Loucy (cell line): ENCODE measurements around the gene GNL1.
"Not testable (repeated sequence)": the region's sequence is repeated elsewhere in the genome, so short reads cannot be mapped to it uniquely, and the experiment has no call there.

Experiments used
- H2AFZ ChIP-seq: fragments of 200-600 bp; sonication (generic); 2 replicates; pipeline ENCODE4 v1.6.0; 2016; ENCODE audit warnings: antibody characterized with exemption, mild to moderate bottlenecking, low read length, moderate library complexity
- H3F3A ChIP-seq: fragments of 200-600 bp; 2 replicates; pipeline ENCODE4 v1.6.0; 2016; ENCODE audit warnings: antibody characterized with exemption, low read depth, mild to moderate bottlenecking
- H3K27me3 ChIP-seq: fragments of 200-600 bp; sonication (generic); 2 replicates; pipeline ENCODE4 v1.6.1; 2014; ENCODE audit warnings: low read length, mild to moderate bottlenecking; ENCODE audit not compliant: insufficient read depth, poor library complexity, severe bottlenecking
- H3K36me3 ChIP-seq: fragments of 200-600 bp; sonication (generic); 2 replicates; pipeline ENCODE4 v1.6.1; 2016; ENCODE audit warnings: low read length; ENCODE audit not compliant: insufficient read depth
- H3K4me1 ChIP-seq: fragments of 200-600 bp; sonication (generic); 2 replicates; pipeline ENCODE4 v1.5.1; 2014; ENCODE audit warnings: low read length, mild to moderate bottlenecking; ENCODE audit not compliant: insufficient read depth, poor library complexity, severe bottlenecking
- H3K4me2 ChIP-seq: fragments of 200-600 bp; sonication (generic); 2 replicates; pipeline ENCODE4 v1.6.0; 2014; ENCODE audit warnings: antibody characterized with exemption, low read length, low read depth, mild to moderate bottlenecking; ENCODE audit not compliant: poor library complexity, severe bottlenecking
- H3K4me3 ChIP-seq: fragments of 200-600 bp; sonication (generic); 2 replicates; pipeline ENCODE4 v1.5.1; 2014; ENCODE audit warnings: low read length, mild to moderate bottlenecking, mixed read lengths; ENCODE audit not compliant: poor library complexity, severe bottlenecking
- H3K79me2 ChIP-seq: fragments of 200-600 bp; sonication (generic); 2 replicates; pipeline ENCODE4 v1.6.1; 2014; ENCODE audit warnings: low read length; ENCODE audit not compliant: insufficient read depth
- H3K9ac ChIP-seq: fragments of 200-600 bp; sonication (generic); 2 replicates; pipeline ENCODE4 v1.6.0; 2014; ENCODE audit warnings: mild to moderate bottlenecking, low read depth, low read length, moderate library complexity; ENCODE audit not compliant: poor library complexity, severe bottlenecking
- H3K9me2 ChIP-seq: fragments of 200-600 bp; sonication (generic); replicated peaks from 2 replicates; pipeline ENCODE4 v1.6.1; 2016; ENCODE audit warnings: low read depth, low read length, mixed read lengths
- H3K9me3 ChIP-seq: fragments of 200-600 bp; sonication (generic); 2 replicates; pipeline ENCODE4 v1.6.1; 2014; ENCODE audit warnings: mild to moderate bottlenecking, antibody characterized with exemption, low read length, low read depth; ENCODE audit not compliant: insufficient read depth
- H4K20me1 ChIP-seq: fragments of 200-600 bp; sonication (generic); 2 replicates; pipeline ENCODE4 v1.6.0; 2014; ENCODE audit warnings: antibody characterized with exemption, low read length, mild to moderate bottlenecking; ENCODE audit not compliant: insufficient read depth, poor library complexity, severe bottlenecking
- EZH2phosphoT487 ChIP-seq: fragments of 200-600 bp; IDR thresholded peaks from 2 replicates; pipeline ENCODE4 v1.6.1; 2018; ENCODE audit warnings: antibody characterized with exemption, mild to moderate bottlenecking, moderate library complexity, borderline replicate concordance
- TF ChIP-seq, protein P1 (sequence below): fragments of 200-600 bp; sonication (generic); conservative IDR thresholded peaks from 2 replicates; pipeline ENCODE4 v1.5.1; 2014; ENCODE audit warnings: mild to moderate bottlenecking, antibody characterized with exemption, low read length

GNL1 gene

DNA sequence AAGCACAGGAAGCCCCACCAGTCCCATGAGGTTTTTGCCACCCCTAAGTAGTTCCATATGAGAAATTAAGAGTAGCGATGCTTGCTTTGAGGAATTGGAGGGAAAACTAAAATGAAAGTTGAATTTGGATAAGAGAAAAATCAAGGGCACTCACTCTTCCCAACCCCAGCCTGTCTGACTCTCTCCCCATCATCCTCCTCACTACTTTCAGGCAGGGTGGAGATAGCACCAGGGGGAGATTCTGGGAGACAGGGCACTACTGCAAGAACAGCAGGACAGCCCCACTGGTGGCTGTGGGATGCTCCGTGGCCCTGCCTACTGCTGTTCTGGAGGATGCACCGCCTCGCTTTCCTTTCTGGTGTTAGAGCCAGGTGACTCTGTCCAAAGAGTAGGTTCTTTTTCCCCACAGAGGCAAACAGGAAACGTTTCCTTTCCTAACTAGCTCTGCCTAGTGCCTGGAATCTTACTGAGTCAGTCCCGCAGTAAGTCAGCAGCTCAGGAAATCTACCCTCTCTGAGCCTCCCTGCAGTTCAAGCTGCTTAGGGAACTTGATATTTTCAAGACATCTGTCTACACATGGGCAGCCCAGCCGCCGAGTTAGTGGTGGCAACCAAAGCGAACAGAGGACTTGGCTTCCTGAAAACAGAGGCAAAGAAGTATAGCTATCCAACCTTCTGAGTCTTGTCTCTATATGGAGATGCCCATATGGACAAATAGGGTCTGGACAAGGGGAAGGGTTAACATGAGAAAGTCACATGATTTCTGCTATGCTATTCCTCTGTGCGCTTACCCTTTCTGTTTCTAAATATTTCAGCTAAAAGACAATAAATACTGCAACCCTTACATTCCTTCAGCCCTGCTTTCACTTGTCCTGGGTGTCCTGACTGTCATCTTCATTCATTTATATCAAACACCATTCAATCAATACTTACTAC lies 55.6 kb downstream of the GNL1 start:
- no peaks in the 10 kb centered on the region for H3K9me3 ChIP-seq
- peak overlapping the region; percentile 3 for H3K9ac ChIP-seq
- no peaks in the 10 kb centered on the region for H3F3A ChIP-seq
- peak overlapping the region; percentile 5 for H2AFZ ChIP-seq
- H3K9me2 ChIP-seq: no peaks in the 10 kb centered on the region
- peaks cover 18% of the 10 kb centered on the region for H3K4me1 ChIP-seq
- H3K27me3 ChIP-seq: no peaks in the 10 kb centered on the region
- peak overlapping the region; percentile 31 for H3K4me2 ChIP-seq
- no peaks in the 10 kb centered on the region for H4K20me1 ChIP-seq
- no peaks in the 10 kb centered on the region for H3K36me3 ChIP-seq
- no peak overlapping the region for H3K4me3 ChIP-seq
- no peak for TF ChIP-seq EZH2phosphoT487
- TF ChIP-seq, protein P1, sequence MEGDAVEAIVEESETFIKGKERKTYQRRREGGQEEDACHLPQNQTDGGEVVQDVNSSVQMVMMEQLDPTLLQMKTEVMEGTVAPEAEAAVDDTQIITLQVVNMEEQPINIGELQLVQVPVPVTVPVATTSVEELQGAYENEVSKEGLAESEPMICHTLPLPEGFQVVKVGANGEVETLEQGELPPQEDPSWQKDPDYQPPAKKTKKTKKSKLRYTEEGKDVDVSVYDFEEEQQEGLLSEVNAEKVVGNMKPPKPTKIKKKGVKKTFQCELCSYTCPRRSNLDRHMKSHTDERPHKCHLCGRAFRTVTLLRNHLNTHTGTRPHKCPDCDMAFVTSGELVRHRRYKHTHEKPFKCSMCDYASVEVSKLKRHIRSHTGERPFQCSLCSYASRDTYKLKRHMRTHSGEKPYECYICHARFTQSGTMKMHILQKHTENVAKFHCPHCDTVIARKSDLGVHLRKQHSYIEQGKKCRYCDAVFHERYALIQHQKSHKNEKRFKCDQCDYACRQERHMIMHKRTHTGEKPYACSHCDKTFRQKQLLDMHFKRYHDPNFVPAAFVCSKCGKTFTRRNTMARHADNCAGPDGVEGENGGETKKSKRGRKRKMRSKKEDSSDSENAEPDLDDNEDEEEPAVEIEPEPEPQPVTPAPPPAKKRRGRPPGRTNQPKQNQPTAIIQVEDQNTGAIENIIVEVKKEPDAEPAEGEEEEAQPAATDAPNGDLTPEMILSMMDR: no peak
- H3K79me2 ChIP-seq: no peaks in the 10 kb centered on the region

GRCh38 chr6:30498705-30499104 lies 57.6 kb downstream of the GNL1 start:
- H2AFZ ChIP-seq, H4K20me1 ChIP-seq, H3K9me3 ChIP-seq, H3K4me2 ChIP-seq, H3K27me3 ChIP-seq, H3F3A ChIP-seq, H3K79me2 ChIP-seq, H3K36me3 ChIP-seq, H3K9me2 ChIP-seq, H3K9ac ChIP-seq, H3K4me3 ChIP-seq: not testable (repeated sequence)
- peaks cover 25% of the 10 kb centered on the region for H3K4me1 ChIP-seq

- TF ChIP-seq, protein P1: no peak
- no peak for TF ChIP-seq EZH2phosphoT487
- Histone ChIP-seq H2AFZ (no peak overlapping the region), H3K9me3 (no peaks in the 10 kb centered on the region), H3K4me1 (peaks cover 33% of the 10 kb centered on the region), H4K20me1 (peaks cover 10% of the 10 kb centered on the region), H3K36me3 (peaks cover 2% of the 10 kb centered on the region; the same call in 1 of the 2 replicates), H3F3A (peaks cover 11% of the 10 kb centered on the region; the same call in 1 of the 2 replicates), H3K79me2 (peaks cover 10% of the 10 kb centered on the region), H3K9ac (no peak overlapping the region), H3K4me2 (no peak overlapping the region), H3K4me3 (no peak overlapping the region), H3K27me3 (no peaks in the 10 kb centered on the region), H3K9me2 (no peaks in the 10 kb centered on the region)
Measured at GRCh38 chr6:30497714-30498113, 58.6 kb downstream of the GNL1 start.

DNA sequence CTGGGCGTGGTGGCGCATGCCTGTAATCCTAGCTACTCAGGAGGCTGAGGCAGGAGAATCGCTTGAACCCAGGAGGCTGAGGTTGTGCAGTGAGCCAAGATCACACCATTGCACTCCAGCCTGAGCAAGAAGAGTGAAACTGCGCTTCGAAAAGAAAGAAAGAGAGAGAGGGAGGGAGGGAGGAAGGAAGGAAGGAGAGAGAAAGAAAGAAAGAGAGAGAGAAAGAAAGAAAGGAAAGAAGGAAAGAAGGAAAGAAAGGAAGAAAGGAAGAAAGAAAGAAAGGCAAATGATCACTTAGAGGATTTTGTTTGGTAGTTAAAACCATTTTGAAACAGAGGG lies 59.1 kb downstream of the GNL1 start:
- H3K4me2 ChIP-seq, H2AFZ ChIP-seq: not testable (repeated sequence)
- peaks cover 37% of the 10 kb centered on the region for H3K4me1 ChIP-seq

More for the DNA sequence above, 59.1 kb downstream of the GNL1 start:
- not testable (repeated sequence) for H3K9me3 ChIP-seq, H3K27me3 ChIP-seq, H3K9me2 ChIP-seq, H3K9ac ChIP-seq, H3K4me3 ChIP-seq, H3K36me3 ChIP-seq
- Histone ChIP-seq H3K79me2 (peaks cover 15% of the 10 kb centered on the region), H3F3A (peaks cover 11% of the 10 kb centered on the region; the same call in 1 of the 2 replicates), H4K20me1 (peaks cover 14% of the 10 kb centered on the region)
